ENCODE measurements around the gene ASIC2.

Gene ASIC2

DNA sequence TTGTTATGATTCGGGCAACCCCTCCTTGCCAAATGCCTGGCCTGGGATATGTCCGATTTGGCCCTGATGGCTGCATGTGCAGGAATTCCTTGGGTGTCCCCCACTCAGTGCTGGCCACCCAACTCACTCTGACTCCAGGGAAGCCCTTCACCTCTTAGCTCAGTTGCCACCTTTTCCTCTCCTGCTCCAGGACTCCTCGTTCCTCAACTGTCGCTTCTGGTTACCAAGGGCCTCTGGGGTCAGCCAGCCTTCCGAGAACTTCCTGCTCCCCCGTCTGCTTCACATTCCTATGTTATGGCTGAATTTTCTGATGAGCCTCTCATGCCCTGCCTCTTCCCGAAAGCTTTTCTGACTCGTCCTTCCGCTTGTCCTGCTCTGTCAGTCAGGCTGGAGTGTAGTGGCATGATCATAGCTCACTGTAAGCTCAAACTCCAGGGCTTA, 237.9 kb downstream of the ASIC2 start:
- H3K4me3 Mint-ChIP-seq = no peak overlapping the region
- DNase-seq (no peak), ATAC-seq (replicated peaks) (no peak)
- peaks cover 19 to 63% of the 10 kb centered on the region in 2 donors for H3K27me3 Mint-ChIP-seq
- no peaks in the 10 kb centered on the region for H3K9me3 Mint-ChIP-seq
- H3K4me1 Mint-ChIP-seq (ENCODE audit: low read depth in 2 of 2) = no peaks in the 10 kb centered on the region
- no peaks in the 10 kb centered on the region for H3K36me3 Mint-ChIP-seq (ENCODE audit: insufficient read depth)
- no peak overlapping the region for H3K27ac Mint-ChIP-seq

DNA sequence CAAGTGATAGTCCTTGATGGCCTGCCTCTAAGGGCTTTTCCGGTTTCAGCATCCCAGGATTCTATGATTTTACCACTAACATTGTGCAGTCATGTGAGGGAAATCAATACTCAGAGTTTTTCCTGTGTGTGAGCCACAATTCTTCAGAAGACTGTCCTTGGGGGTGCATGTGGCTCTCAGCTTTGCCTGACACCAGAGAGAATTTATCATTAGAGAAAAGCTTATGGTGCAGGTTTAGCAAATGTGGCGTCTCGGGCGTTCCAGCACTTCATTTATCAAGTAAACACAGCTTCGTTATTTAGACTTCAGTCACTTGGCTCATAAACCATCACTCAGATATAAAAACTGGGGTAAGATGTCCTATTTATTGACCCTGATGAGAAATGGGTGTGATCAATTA, 238.7 kb downstream of the ASIC2 start:
- Mint-ChIP-seq H3K4me3 (no peak overlapping the region), H3K36me3 (ENCODE audit: insufficient read depth) (no peaks in the 10 kb centered on the region), H3K9me3 (no peaks in the 10 kb centered on the region), H3K27ac (no peak overlapping the region), H3K27me3 (peaks cover 19 to 63% of the 10 kb centered on the region in 2 donors), H3K4me1 (ENCODE audit: low read depth in 2 of 2) (no peaks in the 10 kb centered on the region)
- DNase-seq = no peak
- no peak for ATAC-seq (replicated peaks)

DNA sequence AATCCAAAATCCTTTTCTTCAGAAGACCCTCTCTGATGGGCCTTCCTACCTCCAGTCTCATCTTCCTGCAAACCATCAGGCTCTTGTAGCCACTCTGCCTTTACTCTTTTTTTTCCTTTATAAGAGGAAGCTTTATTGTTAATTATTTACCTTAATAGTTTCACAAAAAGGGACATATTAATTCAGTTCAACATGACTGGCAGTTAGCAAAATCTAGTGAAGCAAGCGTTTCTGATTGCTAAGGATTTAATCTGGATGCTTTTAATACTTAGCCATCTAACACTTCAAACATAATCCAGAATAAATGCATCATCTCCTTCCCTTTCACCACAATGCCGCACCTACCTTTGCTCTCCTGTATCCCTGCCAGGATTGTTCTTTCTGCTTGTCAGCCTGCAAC, 239.4 kb downstream of the ASIC2 start:
- no peak for DNase-seq
- no peak for ATAC-seq (replicated peaks)
- H3K36me3 Mint-ChIP-seq (ENCODE audit: insufficient read depth) = no peaks in the 10 kb centered on the region
- H3K27ac Mint-ChIP-seq = no peak overlapping the region
- H3K27me3 Mint-ChIP-seq = peaks cover 19 to 70% of the 10 kb centered on the region in 2 donors
- no peak overlapping the region for H3K4me3 Mint-ChIP-seq
- H3K9me3 Mint-ChIP-seq = no peaks in the 10 kb centered on the region
- H3K4me1 Mint-ChIP-seq (ENCODE audit: low read depth in 2 of 2) = no peaks in the 10 kb centered on the region

DNA sequence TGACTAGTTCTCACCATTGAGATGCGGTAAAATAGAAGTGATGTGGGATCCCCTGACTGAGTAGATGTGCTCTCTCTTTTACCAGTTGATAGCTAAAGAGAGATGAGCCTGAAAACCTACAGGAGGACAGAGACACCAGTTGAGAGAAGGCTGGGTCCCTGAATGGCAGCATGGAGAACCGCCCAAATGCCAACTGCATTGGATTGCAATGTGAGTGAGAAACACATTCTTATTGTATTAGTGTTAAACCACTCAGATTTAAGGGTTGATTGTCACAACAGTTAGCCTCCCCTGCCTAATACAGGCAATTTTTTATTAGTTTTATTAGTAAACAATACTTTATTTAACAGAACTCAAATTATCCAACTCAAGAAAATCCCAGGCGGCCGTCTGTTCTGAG, 240.2 kb downstream of the ASIC2 start:
- H3K4me3 Mint-ChIP-seq = no peak overlapping the region
- H3K4me1 Mint-ChIP-seq (ENCODE audit: low read depth in 2 of 2) = no peaks in the 10 kb centered on the region
- peaks cover 19 to 69% of the 10 kb centered on the region in 2 donors for H3K27me3 Mint-ChIP-seq
- H3K9me3 Mint-ChIP-seq = no peaks in the 10 kb centered on the region
- ATAC-seq (replicated peaks) (no peak), DNase-seq (no peak)
- H3K36me3 Mint-ChIP-seq (ENCODE audit: insufficient read depth) = no peaks in the 10 kb centered on the region
- no peak overlapping the region for H3K27ac Mint-ChIP-seq

DNA sequence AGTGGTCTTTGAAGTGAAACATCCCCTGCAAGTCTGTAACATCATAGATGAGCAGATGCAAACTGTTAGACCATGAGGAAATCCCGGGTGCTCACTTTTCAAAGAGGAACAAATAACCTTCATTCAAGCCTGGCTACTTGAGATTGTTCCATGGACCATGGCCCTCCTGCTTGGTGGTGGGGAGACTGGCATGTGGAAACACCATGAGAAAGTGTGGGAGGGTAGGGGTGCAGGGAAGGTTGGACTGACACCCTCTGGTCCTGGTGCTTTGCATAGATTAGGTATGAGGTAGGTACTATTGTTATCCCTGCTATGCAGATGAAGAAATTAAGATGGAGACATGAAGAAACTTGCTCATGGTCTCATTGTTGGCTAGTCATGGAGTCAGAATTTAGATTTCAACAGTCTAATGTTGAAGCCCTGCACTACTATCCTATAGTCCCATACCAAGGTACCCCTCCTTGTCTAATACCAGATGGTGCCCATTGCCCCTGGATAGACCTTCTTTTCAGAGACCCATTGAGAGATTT, 242.4 kb downstream of the ASIC2 start:
- Mint-ChIP-seq H3K9me3 (no peaks in the 10 kb centered on the region), H3K4me1 (ENCODE audit: low read depth in 2 of 2) (no peaks in the 10 kb centered on the region)

DNA sequence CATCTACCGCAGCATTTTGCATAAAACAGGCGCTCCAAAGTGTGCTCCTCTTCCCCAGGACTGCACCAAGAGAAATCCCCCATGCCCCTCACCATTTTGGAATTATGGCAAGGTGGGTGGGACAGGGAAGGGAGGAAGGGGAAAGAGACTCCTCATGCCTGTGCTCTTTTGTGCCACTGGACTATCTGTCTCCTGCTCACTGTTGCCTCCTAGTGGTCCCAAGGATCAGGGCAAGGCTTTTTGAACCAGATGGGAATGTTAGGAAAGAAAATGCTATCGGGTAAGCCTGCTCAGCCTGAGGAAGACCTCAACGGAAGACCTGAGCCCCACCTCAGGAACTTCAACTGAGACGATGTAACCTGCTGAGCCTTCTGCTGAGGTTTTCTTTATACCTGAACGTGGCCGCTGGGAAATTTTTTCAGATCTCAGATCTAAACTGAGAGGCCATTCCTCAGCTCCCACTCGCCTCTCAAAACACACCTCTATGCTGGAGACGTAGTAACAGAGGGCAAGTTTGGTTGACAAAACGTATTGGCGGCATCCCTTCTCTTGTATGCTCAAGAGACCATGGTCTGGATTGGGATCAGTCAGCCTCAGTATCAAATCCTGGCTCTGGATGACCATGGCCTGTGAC, 243.2 kb downstream of the ASIC2 start:
- H3K27ac Mint-ChIP-seq = no peak overlapping the region
- no peak overlapping the region for H3K4me3 Mint-ChIP-seq
- no peak for ATAC-seq (replicated peaks)
- H3K27me3 Mint-ChIP-seq = peaks cover 9 to 72% of the 10 kb centered on the region in 2 donors
- peak; percentile 19 to 24 (median 21) for DNase-seq
- no peaks in the 10 kb centered on the region for H3K4me1 Mint-ChIP-seq (ENCODE audit: low read depth in 2 of 2)
- H3K36me3 Mint-ChIP-seq (ENCODE audit: insufficient read depth) = no peaks in the 10 kb centered on the region
- no peaks in the 10 kb centered on the region for H3K9me3 Mint-ChIP-seq

More for the DNA sequence above, 242.4 kb downstream of the ASIC2 start:
- DNase-seq (no peak), ATAC-seq (replicated peaks) (no peak)
- no peak overlapping the region for H3K27ac Mint-ChIP-seq
- H3K4me3 Mint-ChIP-seq = no peak overlapping the region
- peaks cover 13 to 73% of the 10 kb centered on the region in 2 donors for H3K27me3 Mint-ChIP-seq
- H3K36me3 Mint-ChIP-seq (ENCODE audit: insufficient read depth) = no peaks in the 10 kb centered on the region

DNA sequence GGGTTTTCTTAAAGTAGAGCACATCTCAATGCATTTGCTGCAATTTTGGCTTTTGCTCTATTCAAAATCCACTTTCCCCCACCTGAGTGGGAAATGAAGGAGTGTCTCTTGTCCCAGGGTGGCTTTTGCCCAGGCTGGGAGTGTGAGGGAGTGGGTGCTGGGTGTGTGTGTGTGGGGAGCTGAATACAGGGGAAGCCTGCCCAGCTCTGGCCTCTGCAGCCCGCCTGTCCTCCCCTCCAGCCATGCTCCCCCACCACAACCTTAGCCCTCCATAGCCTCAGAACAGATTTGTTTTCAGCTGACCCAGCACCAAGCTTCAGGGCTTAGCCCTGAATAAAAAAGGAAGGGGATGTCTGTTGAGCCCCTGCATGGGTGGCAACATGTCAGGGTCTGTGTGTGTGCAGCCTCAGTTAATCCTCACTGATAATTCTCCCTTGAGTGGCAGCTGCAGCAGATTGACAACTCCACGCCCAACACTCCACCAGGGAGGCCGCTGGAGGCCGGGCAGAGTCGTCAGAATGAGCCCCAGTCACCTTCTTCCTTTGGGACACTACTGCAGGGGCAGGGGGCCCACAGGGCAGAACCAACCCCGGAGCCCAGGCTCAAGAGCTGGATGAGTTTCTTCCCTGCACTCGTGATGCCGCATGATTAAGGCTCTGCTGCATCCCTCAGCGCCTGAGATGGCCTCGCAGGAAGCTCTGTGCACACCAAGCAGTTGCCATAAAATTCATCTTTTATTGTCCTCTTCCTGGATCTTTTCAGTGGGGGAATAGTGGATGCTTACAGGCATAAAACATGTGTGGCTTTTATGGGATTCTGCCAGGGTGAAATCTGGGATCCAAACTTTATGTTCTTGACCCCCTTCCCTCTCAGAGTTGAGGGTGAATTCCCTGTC, 246.5 kb downstream of the ASIC2 start:
- no peak overlapping the region for H3K4me3 Mint-ChIP-seq
- no peak for DNase-seq

DNA sequence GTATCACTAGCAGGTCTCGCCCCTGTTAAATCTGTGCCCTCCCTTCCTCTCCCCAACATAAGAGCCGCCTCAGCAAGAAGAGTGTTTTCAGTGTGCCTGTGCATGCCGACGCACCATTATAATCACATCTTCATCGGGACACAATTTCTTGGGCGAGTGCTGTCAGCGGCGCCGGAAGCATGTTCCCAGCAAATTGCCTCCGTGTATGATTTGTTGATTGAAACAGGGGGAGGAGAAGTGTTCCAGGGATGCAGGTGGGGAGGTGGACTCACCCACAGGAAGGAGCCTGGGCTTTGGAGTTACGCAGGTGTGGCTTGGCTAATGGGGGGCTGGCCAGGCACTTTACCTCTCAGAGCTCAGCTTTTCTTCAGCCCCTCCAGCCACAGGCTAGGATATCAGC, 247.9 kb downstream of the ASIC2 start:
- H3K9me3 Mint-ChIP-seq = no peaks in the 10 kb centered on the region
- no peak for ATAC-seq (replicated peaks)
- H3K36me3 Mint-ChIP-seq (ENCODE audit: insufficient read depth) = no peaks in the 10 kb centered on the region
- no peak for DNase-seq
- H3K27ac Mint-ChIP-seq = no peak overlapping the region
- H3K27me3 Mint-ChIP-seq = peaks cover 9 to 59% of the 10 kb centered on the region in 2 donors
- peaks cover 0 to 2% of the 10 kb centered on the region in 2 donors for H3K4me1 Mint-ChIP-seq (ENCODE audit: low read depth in 2 of 2)
- H3K4me3 Mint-ChIP-seq = no peak overlapping the region

More for the DNA sequence above, 246.5 kb downstream of the ASIC2 start:
- H3K36me3 Mint-ChIP-seq (ENCODE audit: insufficient read depth) = no peaks in the 10 kb centered on the region
- no peak overlapping the region for H3K27ac Mint-ChIP-seq
- ATAC-seq (replicated peaks) = no peak
- H3K4me1 Mint-ChIP-seq (ENCODE audit: low read depth in 2 of 2) = peaks cover 0 to 2% of the 10 kb centered on the region in 2 donors
- H3K9me3 Mint-ChIP-seq = no peaks in the 10 kb centered on the region
- peaks cover 9 to 62% of the 10 kb centered on the region in 2 donors for H3K27me3 Mint-ChIP-seq

DNA sequence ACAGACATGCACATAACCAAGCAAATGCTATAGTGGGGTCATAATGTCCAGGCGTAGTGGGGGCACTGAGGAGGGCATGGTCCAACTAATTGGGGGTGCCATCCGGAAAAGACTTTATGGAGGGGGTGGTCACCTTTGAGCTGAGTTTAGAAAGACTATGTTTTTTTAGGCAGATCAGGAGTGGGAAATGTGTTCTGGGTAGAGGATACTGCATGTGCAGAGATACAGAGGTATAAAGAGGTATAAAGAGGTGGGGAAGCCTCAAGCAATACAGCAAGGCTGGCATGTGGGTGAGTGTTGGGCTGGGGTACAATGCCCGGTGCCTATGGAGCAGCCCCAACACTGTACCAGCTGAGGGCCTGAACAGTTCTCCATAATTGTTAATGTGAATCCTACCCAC, 248.3 kb downstream of the ASIC2 start:
- H3K36me3 Mint-ChIP-seq (ENCODE audit: insufficient read depth) = no peaks in the 10 kb centered on the region
- H3K27me3 Mint-ChIP-seq = peaks cover 11 to 59% of the 10 kb centered on the region in 2 donors
- no peaks in the 10 kb centered on the region for H3K9me3 Mint-ChIP-seq
- no peak for DNase-seq
- no peak overlapping the region for H3K4me3 Mint-ChIP-seq
- ATAC-seq (replicated peaks) = no peak
- H3K27ac Mint-ChIP-seq = no peak overlapping the region
- H3K4me1 Mint-ChIP-seq (ENCODE audit: low read depth in 2 of 2) = peaks cover 0 to 2% of the 10 kb centered on the region in 2 donors

DNA sequence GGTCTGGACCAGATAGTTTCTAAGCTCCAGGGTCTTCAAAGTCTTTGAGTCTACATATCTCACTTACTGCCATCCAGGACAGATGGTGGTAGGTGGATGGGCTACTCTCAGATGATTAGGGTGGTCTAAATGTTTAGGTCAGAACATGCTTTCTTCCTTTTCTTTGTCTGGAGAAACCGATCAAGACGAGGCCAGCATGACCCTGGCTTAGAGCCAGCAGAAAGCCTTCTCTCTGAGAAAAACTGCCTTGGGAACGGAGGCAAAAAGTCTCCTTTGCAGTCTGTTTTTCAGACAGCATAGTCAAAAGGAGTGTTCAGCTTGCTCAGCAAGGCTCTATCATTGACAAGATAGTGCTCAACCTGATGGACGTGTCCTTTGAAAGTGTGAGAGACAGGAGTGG, 252.6 kb downstream of the ASIC2 start:
- Mint-ChIP-seq H3K27me3 (peaks cover 46 to 71% of the 10 kb centered on the region in 2 donors), H3K4me1 (ENCODE audit: low read depth in 2 of 2) (peaks cover 0 to 2% of the 10 kb centered on the region in 2 donors), H3K36me3 (ENCODE audit: insufficient read depth) (no peaks in the 10 kb centered on the region), H3K27ac (no peak overlapping the region), H3K9me3 (no peaks in the 10 kb centered on the region), H3K4me3 (no peak overlapping the region)
- ATAC-seq (replicated peaks) = no peak
- no peak for DNase-seq

DNA sequence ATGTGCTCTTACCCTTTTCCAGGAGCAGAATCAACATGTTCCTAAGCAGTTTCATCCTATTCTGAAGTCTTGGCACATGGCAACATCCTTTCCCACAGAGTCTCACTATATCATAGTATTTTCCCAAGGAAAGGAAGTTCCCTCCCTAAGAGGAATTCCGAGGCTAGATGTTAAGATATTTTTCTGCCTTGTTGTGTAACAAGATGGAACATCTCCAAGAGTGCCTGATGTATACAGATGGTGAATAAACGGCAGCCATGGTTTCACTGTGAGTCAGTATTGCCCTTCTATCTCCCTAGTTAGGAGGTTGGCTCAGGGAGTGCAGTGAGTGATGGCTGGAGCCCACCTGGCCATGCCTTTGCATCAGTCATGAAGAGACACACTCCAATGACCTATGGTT, 253.2 kb downstream of the ASIC2 start:
- Mint-ChIP-seq H3K4me1 (ENCODE audit: low read depth in 2 of 2) (peaks cover 0 to 2% of the 10 kb centered on the region in 2 donors), H3K27ac (no peak overlapping the region), H3K27me3 (peaks cover 51 to 72% of the 10 kb centered on the region in 2 donors), H3K36me3 (ENCODE audit: insufficient read depth) (no peaks in the 10 kb centered on the region), H3K4me3 (no peak overlapping the region), H3K9me3 (no peaks in the 10 kb centered on the region)
- DNase-seq (no peak), ATAC-seq (replicated peaks) (no peak)

DNA sequence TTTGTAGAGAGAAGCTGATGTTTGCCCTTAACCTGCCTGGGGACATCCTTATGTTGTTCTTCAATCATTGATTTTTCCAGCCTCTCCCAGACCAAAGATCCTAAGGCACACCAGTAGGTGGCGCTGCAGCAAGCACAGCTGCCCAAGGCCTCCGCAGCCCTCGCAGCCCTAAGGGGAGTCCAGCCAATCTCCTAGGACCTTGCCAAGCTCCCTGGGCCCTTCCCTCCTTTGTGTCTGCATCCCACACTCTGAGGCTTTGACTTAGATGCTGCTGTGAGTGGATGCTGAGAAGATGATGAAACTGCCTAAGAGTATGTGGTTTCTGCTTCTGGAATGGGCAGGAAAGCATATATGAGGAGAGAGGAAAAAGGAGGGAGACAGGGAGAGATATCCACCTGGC, 254.4 kb downstream of the ASIC2 start:
- no peak overlapping the region for H3K27ac Mint-ChIP-seq
- no peak for ATAC-seq (replicated peaks)
- H3K4me1 Mint-ChIP-seq (ENCODE audit: low read depth in 2 of 2) = peaks cover 0 to 2% of the 10 kb centered on the region in 2 donors
- H3K27me3 Mint-ChIP-seq = peaks cover 63 to 83% of the 10 kb centered on the region in 2 donors
- H3K4me3 Mint-ChIP-seq = no peak overlapping the region
- no peaks in the 10 kb centered on the region for H3K9me3 Mint-ChIP-seq
- H3K36me3 Mint-ChIP-seq (ENCODE audit: insufficient read depth) = no peaks in the 10 kb centered on the region
- DNase-seq = no peak

DNA sequence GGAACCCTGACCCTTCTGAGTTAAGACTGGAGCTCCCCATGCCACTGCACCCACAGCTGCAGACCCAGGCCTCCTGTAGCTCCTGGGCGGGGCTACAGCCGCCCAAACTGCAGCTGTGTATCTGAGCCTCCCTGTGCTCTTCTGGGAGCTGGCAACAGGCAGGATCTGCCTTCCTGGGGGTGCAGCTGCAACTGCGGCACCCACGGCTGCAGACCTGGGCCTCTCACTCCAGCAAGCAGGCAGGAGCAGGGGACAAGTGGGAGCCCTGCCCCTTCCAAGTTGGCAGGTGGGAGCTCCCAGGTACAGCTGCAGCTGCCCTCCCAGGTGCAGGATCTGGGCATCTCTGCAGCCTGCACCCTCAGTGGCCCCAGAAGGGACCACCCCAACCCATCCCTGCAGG, 259.9 kb downstream of the ASIC2 start:
- H3K36me3 Mint-ChIP-seq (ENCODE audit: insufficient read depth) = no peaks in the 10 kb centered on the region
- H3K4me1 Mint-ChIP-seq (ENCODE audit: low read depth in 2 of 2) = no peaks in the 10 kb centered on the region
- H3K9me3 Mint-ChIP-seq = no peaks in the 10 kb centered on the region
- no peak overlapping the region for H3K4me3 Mint-ChIP-seq
- DNase-seq = no peak
- H3K27me3 Mint-ChIP-seq = peaks cover 56 to 58% of the 10 kb centered on the region in 2 donors
- ATAC-seq (replicated peaks) = no peak
- no peak overlapping the region for H3K27ac Mint-ChIP-seq

DNA sequence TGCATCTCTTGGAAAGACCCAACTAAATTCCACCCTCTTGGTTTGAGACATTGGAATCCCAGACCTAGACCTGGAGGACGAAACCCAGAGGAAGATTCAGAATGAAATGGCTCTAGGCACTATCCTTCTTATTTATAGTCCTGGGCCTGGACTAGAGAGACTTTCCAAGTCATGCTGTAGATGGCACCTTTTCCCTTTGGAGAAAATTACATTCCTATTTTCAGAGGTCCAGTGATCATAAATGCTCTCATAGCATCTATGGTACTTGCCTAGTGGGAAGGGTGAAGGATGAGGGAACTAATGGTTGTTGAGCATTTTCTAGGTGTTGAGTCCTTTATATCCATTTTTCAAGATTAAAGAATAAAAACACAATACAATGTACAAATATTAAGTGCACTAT, 264.3 kb downstream of the ASIC2 start:
- H3K27me3 Mint-ChIP-seq = peaks cover 21 to 54% of the 10 kb centered on the region in 2 donors
- no peaks in the 10 kb centered on the region for H3K4me1 Mint-ChIP-seq (ENCODE audit: low read depth in 2 of 2)
- H3K4me3 Mint-ChIP-seq = no peak overlapping the region
- H3K27ac Mint-ChIP-seq = no peak overlapping the region
- DNase-seq = no peak
- H3K36me3 Mint-ChIP-seq (ENCODE audit: insufficient read depth) = no peaks in the 10 kb centered on the region
- no peak for ATAC-seq (replicated peaks)
- H3K9me3 Mint-ChIP-seq = no peaks in the 10 kb centered on the region
